Medulla oblongata (tissue), 1 donor: ENCODE measurements around the gene SMAD4.
"Not testable (repeated sequence)": the region's sequence is repeated elsewhere in the genome, so short reads cannot be mapped to it uniquely, and the experiment has no call there.

ENCODE experiments used
- DNase-seq: peaks from one replicate; pipeline ENCODE4 v3.0.0-alpha.2; 2015; ENCODE audit errors: extremely low spot score

Gene SMAD4

DNA sequence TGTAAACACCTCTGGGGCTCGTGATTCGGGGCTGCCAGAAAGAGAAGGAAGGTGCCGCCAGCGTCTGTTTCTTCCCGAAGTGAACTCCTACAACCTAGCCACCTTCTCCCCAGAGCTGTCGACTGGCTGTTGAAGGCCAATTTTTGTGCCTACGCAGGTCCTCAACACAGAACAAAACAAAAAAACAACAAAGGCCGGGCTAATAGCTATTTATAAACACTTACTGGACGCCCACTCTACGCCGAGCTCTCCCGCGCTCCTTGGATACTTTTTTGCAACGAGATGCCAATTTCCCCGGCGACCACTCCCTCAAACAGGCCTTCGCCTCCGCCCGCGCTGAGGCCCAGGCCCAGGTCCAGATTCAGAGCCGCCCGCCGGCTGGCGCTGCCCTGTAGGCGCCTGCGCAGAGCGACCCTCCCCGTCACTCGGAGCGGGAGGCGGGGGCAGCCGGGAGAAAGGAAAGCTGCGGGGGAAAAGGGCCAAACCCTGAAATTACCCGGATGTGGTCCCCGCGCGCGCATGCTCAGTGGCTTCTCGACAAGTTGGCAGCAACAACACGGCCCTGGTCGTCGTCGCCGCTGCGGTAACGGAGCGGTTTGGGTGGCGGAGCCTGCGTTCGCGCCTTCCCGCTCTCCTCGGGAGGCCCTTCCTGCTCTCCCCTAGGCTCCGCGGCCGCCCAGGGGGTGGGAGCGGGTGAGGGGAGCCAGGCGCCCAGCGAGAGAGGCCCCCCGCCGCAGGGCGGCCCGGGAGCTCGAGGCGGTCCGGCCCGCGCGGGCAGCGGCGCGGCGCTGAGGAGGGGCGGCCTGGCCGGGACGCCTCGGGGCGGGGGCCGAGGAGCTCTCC, at the start of gene SMAD4:
Gene SMAD4 (plus strand): TSS at position 520 of the 843 bp plus-strand sequence. CDS start 16,834 bp downstream, outside the sequence.
- DNase-seq, result peak; percentile 98

DNA sequence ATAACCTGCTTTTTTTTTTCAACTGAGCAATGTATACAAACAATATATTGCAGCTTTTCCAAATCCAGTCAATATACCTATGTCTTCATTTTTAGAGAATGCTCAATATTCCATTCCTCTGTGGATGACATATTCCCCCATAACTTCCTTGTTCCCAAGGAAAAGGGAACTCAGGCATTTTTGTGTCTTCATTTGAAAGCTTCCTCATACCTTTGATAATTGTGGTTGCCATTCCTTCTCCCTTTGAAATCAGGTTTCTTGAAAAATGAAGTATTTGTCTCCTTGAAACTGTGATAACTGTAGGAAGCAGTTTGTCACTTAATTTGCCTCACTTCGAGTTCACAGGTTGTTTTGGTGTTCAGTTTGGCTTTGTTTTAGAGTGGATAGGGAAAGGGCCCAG, 48.6 kb upstream of the SMAD4 start:
- no peak for DNase-seq

DNA sequence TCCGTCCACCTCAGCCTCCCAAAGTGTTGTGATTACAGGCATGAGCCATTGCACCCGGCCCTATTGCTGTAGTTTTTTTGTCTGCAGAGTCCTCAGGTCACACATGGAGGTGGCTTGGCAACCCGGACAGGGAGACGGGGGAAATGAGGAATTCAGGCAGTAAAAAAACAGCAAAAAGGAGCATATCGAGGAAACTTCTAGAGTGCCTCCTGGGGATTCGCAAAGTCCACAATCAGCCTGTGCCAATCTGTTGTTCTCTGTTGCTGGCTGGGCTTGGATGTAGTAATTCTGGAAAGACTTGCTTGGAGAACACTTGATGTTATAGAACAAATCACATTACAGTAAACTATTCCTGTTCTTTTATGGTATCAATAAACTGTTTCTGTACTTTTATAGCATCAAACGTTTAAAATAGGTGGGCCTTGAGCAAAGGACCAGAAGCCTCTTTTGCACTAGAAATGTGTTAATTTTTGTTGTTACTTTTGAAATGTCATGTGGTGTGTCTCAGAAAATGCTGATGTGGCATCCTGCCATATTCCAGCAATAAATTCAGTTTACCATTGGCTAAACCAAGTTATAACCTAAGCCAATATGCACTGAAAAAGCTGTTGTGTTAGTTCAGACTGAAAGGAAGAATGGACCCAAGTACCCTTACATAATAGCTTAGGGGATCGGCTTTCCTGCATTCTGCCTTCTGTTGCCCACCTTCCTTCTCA, 47.8 kb upstream of the SMAD4 start:
- no peak for DNase-seq

DNA sequence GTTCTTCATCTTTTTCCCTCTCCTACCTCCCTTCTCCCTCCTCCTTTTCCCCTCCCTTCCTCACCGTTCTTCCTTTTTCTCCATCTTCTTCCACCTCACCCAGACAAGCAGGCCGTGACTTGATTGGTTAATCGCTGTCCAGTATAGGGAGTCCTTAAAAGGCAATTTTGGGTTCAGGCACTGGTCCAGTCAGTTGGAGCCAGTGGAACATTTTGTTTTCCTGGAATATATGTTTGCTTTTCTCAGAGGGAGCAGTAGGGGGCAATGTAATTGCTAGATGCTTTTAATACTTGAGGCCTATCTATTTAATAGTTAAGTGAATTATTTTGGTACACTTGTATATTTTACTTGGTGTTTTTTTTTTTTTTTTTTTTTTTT, 47.2 kb upstream of the SMAD4 start:
- DNase-seq, result no peak

DNA sequence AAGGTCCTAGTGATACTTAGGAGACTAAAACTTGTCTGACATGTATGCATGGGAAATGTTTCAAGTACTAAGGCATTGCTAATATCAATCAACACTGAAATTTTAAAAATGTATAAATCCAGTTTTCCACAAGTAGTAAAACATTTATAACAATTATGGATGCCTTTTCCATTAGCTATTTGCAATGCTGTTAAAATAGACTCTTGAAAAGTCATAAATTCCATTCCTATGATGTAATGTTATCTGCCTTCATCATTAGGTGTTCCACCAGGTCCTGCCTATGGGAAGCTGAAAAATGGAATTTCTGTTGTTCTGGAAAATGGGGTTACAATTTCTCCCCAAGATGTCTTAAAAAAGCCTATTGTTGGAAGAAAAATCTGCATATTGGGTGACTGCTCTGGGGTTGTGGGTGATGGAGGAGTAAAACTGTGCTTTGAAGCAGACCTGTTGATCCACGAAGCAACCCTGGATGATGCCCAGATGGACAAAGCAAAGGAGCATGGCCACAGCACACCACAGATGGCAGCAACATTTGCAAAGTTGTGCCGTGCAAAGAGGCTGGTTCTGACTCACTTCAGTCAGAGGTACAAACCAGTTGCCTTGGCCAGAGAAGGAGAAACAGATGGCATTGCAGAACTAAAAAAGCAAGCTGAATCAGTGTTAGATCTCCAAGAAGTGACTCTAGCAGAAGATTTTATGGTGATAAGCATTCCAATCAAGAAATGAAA, 43.5 kb upstream of the SMAD4 start:
- no peak for DNase-seq

DNA sequence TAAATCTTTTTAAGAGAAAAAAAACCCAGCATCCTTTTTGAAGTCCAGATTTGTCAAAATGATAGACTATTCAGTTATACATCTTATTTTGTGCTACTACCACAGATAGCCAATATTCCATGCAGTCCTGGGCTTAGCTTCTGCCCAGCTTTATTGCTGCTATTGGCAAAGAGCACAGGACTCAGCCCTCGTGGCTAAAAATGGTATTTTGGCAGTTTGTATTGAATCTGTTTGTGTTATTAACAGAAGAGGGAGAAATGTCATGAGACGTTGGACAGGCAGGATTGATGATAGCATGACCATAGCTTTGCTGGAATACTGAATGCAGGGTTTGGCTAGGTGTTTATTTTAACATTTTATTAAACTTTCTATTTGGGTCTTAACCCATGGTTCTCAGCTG, 42.8 kb upstream of the SMAD4 start:
- DNase-seq, result no peak

DNA sequence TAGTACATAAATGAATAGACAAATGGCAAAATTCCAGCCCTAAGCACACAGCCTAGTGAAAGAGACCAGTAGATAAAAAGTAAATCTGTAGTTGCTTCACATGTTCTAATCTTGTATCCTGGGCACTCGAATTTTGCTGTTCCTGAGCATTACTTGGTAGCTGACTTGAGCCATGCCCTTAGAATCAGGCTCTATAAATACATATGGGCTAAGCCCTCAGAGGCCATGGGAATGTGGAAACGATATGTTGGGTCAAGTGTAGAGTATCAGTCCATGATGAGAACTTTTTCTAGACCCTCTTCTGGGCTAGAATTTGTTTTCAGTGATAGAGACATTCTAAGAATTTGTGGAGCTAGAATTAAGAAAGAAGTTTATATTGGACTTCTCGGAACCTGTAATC, 40.3 kb upstream of the SMAD4 start:
- DNase-seq, result no peak

DNA sequence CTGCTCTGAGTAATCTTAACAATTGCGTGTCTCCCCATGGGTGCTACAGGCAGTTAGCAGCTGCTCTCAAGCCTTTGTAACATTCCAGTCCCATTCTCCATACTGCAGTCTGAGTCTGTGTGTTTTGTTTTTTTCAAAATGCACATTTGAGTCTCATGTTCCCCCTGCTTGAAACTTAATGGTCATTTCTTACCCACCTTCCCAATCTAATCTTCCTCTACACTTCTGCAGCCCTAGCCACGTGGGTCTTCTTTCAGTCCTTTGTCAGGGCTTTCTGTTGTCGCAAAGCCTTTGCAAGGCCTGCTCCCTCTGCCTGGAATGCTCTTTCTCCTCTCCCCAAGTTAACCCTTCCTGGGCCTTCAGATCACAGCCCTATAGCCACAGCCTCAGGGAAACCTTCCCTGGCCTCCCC, 37.7 kb upstream of the SMAD4 start:
- no peak for DNase-seq

DNA sequence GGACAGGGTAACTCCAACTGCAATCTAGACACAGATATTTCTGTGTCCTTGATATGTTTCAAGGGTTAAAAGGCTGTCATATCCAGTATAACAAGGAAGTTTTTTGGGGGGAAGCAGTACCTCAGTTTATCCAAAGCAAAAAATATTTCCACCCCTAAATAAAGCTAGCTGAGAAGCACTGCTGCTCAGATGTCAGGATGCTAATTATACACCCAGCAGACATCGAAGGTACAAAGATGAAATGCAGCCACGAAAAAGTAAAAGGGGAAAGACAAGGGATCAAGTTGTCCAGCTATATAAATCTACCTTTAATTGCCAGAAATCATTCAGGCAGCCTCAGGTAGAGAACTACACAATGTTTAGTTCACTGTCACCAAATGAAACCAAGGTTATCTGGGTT, 36.0 kb upstream of the SMAD4 start:
- no peak for DNase-seq

DNA sequence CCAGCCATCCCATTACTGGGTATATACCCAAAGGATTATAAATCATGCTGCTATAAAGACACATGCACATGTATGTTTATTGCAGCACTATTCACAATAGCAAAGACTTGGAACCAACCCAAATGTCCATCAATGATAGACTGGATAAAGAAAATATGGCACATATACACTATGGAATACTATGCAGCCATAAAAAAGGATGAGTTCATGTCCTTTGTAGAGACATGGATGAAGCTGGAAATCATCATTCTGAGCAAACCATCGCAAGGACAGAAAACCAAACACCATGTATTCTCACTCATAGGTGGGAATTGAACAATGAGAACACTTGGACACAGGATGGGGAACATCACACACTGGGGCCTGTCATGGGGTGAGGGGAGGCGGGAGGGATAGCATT, 26.8 kb upstream of the SMAD4 start:
- not testable (repeated sequence) for DNase-seq

DNA sequence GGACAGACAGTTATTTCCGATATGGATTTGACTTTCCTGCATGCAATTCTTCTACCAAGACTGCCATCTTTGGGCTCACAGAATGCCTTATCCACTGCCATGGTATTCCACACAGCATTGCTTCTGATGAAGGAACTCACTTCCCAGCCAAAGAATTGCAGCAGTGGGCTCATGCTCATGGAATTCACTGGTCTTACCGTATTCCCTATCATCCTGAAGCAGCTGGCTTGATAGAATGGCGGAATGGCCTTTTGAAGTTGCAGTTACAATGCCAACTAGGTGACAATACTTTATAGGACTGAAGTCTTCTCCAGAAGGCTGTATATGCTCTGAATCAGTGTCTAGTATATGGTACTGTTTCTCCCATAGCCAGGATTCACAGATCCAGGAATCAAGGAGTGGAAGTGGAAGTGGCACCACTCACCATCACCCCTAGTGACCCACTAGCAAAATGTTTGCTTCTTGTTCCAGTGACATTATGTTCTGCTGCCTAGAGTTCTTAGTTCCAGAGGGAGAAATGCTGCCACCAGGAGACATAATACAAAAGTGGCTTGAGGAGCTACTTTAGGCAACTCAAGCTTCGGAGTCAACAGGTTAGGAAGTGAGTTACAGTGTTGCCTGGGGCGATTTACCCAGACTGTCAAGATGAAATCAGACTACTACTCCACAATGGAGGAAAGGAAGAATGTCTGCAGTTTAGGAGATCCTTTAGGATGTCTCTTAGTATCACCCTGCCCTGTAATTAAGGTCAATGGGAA, 23.8 kb upstream of the SMAD4 start:
- no peak for DNase-seq

DNA sequence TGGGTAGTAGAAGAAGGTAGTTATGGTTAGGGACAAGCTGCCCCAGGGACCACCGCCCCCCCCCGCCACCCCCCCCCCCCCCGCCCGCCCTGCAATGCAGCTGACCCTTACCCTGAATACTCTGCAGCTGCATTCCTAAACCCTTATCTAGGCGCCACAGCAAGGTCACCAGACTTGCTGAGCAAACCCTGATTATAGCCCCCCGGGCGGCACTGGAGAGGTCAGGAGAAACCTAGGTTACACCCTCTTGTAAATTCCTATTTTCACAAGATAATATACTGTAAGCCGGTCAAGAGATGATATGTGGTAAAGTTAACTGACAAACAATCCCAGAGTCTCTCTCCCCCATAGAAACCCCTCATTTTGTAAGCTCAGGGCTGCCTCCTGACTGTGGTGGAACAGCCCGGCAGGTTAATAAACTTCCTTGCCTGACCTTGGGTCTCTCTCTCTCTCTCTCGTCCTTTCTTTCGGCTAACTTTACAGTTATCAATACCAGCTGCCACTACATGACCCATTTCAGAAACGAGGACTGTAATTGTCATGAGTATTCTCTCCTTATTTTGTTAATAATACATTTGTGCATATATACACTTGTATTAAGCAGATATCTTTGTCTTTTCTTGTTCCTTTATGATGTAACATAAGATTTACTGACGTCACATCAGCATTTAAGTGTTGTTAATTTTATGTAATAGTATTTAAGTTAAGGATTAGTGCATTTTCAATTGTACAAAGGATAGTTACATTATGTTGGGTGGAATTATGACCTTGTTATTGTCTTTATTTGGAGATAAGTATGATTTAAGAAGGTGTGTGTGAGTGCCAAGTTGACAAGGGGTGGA, 22.8 kb upstream of the SMAD4 start:
- DNase-seq, result no peak

DNA sequence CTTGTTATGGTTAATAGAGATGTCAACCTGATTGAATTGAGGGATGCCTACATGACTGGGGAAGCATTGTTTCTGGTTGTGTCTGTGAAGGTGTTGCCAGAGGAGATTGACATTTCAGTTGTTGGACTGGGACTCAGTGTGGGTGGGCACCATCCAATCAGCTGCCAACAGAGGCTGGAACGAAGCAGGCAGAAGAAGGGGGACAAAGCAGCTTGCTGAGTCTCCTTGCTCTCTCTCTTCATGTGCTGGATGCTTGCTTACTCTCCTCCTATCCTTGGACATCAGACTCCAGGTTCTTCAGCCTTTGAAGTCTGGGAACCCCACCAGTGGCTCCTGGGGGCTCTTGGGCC, 22.2 kb upstream of the SMAD4 start:
- no peak for DNase-seq

DNA sequence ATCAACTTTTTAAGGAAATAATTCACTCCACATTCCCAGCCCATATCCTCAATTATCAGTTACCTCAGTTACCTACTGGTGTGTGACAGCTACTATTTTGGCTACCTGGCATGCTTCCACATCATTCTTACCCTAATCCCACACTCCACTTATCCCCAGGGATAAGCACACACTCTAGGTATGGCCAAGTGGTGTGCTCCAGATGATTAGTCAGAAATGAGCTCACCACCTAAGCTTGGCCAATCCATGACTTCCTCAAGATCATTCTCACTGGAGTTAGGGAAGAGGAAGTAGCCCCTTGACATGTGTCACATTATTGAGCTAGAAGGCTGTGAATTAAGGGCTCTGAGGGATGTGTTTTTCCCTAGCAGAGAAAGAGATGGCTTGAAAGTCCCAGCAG, 20.9 kb upstream of the SMAD4 start:
- DNase-seq, result no peak

DNA sequence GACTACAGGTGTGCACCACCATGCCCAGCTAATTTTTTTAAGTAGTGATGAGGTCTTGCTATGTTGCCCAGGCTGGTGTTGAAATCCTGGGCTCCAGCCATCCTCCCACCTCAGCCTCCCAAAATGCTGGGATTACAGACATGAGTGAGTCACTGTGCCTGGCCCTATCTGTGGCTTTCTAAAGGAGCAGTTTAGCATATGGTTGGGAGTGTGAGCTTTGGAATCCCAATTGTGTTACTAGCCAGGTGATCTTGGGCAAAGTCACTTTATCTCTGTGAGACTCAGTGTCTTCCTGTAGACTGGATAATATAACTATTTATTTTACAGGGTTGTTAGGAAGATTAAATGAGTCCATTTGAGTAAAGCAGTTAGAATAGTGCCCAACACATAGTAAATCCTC, 19.8 kb upstream of the SMAD4 start:
- no peak for DNase-seq

DNA sequence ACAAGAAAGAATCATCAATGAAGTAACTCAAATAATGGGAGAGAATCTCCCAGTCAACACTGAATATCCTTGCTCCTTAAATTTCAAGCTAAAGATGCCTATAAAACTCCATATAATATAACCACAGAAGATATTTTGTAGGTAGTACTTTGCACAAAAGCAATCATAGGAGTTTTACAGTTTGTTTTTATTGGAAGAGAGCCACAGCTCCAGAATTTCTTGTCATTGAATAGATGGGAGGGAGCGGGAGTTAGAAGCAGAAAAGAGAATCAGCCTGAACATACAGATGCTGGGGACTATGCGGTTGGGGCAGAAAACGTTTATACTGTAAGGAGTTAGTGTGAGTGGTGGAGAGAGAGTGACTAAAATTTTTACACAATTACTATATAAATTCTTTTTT, 18.3 kb upstream of the SMAD4 start:
- no peak for DNase-seq

DNA sequence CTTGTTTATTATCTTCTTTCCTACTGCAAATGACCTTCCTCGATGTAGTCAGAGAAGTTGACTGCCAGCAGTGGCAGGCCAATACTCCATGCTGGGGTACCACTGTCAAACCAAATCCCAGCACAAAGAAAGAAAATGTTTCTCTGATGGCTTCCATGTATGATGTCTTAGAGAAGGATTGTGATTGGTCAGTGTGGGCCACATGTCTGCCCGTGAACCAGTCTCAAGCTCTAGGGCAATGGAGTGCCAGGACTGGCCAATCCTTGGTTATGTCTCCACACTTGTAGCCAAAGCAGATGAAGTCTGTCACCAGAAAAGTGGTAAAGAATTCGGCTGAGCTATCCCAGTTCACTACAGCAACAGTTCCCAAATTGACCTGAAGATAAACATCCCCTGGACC, 17.6 kb upstream of the SMAD4 start:
- no peak for DNase-seq

DNA sequence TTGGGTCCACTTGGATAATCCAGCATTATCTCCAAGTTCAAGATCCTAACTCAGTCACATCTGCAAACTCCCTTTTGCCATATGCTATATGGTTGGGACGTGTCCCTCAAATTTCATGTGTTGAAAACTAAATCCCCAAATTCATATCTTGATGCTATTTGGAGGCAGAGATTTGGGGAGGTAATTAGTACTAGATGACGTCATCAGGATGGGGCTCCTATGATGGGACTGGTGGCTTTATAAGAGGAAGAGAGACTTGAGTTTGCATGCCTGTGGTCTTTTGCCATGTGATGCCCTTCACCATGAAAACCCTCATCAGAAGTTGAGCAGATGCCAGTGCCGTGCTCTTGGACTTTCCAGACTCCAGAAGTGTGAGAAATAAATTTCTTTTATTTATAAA, 16.8 kb upstream of the SMAD4 start:
- no peak for DNase-seq

DNA sequence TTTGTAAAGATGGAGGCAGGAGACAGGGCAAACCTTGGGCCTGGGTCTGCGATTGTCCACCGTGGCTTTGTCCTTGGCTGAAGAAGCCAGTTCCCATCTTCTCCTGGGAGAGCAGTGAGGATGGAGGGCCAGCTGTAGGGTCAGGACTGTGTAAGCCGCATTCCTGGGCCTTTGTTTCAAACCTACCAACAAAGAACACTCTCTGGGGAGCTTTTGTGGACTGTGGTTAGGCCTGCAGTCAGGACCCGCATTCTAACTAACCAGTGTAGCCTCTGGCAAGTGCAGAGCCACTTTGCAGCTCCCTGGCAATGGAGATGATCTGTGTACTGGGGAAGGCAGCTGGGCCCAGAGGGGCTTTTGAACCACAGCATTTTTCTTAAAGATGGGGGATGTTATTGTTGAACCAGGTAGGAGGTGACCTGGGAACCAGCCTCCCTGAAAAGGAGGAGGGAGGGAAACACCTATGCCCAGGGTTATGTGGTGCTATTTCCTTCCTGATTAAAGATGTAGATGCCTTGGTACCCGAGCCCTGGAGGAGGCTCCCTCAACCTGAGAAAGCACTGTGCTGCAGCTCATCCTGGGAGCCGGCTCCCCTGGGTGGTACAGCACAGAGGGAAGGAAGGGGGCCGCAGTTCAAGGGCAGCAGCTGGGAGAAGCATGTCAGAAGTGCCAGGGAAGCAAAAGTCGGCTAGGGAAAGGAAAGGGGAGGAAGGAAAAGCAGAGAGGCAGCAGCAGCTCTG, 12.7 kb upstream of the SMAD4 start:
- peak; percentile 18 for DNase-seq

DNA sequence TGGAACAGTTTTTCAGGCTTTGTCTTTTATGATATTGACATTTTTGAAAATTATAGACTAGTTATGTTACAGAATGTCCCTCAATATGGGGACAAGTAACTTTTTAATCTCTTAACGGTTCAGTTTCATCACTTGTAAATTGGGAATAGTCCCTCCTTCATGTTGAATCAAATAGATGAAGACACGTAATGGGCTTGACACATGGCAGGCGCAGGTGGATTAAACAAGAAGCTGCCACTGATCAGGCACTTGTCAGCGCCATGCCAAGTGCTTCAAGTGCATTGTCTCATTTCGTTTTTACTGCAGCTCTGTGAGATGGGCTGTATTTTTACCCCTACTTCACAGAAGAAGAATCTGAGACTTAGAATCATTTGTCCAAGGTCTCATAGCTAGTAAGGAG, 9.5 kb upstream of the SMAD4 start:
- DNase-seq, result no peak
